ENCODE data around the gene RPS2.

The RPS2 gene

DNA sequence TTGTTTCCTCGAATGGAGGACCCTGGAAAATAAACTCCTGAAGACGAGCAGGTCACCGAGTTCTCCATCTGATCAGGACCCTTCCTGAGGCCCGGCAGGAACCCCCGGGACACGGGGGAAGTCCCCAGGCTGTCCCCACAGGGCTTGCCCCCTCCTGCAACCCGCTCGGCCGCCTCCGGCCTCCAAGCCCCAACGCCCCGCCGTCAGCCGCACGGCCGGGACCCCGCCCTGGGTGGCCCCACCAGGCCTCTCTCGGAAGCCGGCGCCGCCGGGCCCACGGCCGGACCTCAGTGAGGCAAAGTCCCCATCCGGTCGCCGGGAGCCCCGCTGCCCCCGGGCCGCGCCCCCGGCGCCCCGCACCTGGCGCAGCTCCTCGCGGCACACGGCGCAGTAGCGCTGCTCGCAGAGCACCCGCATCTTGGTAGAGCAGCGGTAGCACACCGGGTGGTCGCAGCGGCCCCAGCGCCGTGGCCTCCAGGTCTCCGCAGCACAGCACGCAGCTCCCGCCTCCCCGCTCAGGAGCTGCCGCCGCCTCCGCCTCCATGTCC lies 44.6 kb upstream of the RPS2 start:
- no peak for TF ChIP-seq YY1 (IDR thresholded peaks at IDR 0.05; ENCODE audit: low read depth)
- TF ChIP-seq, protein P1, sequence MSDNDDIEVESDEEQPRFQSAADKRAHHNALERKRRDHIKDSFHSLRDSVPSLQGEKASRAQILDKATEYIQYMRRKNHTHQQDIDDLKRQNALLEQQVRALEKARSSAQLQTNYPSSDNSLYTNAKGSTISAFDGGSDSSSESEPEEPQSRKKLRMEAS (IDR thresholded peaks at IDR 0.05): no peak
- TF ChIP-seq NFIC (IDR thresholded peaks at IDR 0.05): no peak
- TF ChIP-seq, protein P2, sequence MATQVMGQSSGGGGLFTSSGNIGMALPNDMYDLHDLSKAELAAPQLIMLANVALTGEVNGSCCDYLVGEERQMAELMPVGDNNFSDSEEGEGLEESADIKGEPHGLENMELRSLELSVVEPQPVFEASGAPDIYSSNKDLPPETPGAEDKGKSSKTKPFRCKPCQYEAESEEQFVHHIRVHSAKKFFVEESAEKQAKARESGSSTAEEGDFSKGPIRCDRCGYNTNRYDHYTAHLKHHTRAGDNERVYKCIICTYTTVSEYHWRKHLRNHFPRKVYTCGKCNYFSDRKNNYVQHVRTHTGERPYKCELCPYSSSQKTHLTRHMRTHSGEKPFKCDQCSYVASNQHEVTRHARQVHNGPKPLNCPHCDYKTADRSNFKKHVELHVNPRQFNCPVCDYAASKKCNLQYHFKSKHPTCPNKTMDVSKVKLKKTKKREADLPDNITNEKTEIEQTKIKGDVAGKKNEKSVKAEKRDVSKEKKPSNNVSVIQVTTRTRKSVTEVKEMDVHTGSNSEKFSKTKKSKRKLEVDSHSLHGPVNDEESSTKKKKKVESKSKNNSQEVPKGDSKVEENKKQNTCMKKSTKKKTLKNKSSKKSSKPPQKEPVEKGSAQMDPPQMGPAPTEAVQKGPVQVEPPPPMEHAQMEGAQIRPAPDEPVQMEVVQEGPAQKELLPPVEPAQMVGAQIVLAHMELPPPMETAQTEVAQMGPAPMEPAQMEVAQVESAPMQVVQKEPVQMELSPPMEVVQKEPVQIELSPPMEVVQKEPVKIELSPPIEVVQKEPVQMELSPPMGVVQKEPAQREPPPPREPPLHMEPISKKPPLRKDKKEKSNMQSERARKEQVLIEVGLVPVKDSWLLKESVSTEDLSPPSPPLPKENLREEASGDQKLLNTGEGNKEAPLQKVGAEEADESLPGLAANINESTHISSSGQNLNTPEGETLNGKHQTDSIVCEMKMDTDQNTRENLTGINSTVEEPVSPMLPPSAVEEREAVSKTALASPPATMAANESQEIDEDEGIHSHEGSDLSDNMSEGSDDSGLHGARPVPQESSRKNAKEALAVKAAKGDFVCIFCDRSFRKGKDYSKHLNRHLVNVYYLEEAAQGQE (IDR thresholded peaks at IDR 0.05; ENCODE audit: low read depth): no peak
- TF ChIP-seq TAF1 (IDR thresholded peaks at IDR 0.05; ENCODE audit: low read depth): no peak

DNA sequence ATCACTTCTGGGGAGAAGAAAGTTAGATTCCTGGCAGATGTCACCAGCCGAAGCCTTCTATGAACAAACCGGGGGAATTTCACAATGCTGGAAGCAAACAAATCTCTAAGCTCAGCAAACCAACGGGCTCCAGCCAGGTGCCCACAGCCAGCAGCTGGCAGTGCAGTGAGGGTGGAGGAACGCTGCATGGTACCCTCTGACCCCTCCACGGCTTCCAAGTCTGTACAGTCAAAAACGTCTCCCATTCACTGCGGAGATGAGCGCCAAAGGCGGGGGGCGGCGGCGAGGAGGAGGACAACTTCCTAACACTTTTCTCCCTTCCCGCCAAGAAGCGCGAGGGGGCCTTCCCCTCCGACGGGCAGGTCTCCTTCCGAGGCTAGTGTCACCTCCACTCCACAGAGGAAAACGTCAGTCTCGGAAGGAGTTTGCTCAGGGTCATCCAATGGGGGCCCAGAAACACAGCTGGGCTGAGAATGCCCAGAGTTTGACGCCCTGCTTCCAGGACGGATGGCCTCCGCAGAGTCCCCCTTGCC lies 44.1 kb upstream of the RPS2 start:
- TF ChIP-seq TEAD4 (IDR thresholded peaks at IDR 0.05) (no peak), EP300 (IDR thresholded peaks at IDR 0.05; ENCODE audit: borderline replicate concordance) (no peak)
- TF ChIP-seq, protein P1 (IDR thresholded peaks at IDR 0.05): peak; percentile 67

DNA sequence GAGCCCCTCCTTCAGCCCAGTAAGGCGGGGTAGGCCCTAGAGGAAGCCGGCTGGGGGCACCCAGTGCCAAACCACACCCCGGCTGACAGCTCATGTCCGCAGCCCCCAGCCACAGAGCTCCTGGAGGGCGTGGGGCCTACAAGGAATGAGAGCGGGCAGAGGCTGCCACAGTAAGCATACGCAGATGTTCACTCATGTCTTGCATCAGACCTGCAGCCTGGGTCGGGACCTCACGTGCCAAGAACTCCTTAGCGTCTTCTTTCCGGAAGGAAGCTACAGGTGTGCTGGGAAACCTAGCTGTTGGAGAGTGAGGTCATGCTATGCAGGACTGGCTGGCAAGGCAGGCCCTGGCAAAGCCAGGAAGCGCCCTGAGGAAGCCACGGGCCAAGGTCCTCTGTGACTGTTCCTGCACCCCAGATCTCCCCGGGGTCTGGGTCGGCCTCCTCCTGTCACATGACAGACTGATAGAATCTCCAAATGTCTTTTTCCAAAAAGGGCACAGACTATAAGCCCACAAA lies 43.4 kb upstream of the RPS2 start:
- TF ChIP-seq TCF12 (IDR thresholded peaks at IDR 0.05; ENCODE audit: low read depth) (no peak), TAF1 (IDR thresholded peaks at IDR 0.05; ENCODE audit: low read depth) (no peak), EP300 (IDR thresholded peaks at IDR 0.05; ENCODE audit: borderline replicate concordance) (no peak)

DNA sequence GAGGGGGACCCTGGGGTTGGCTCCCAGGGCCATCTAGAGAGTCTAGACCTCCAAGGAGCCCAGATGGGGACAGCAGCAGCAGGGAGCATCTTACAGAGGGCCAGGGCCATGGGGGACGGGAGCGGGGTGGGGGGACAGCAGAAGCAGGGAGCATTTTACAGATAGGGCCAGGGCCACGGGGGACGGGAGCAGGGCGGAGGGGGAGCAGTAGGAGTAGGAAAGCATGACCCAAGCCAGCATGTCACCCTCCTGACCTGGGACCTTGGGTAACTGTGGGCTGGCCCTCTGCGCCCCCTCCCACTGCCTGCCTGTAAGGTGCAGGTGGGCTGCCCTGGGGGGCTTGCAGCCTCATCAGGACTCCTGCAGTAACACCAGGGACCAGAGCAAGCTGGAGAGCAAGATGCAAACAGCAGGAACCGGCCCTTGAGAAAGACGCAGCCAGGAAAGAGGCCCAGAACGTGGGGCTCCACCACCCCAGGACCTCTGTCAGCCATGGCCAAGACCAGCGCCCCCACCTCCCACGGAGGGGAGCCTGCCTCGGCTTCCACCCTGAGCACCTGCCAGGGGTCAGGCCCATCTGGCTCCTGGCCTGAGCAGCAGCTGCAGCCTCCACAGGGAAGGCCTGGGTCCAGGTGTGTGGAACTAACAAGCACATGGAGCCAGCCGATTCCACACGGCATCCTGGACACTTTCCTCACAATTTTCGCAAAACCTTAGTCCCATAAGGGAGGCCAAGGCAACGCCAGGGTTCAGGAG lies 42.6 kb upstream of the RPS2 start:
- TF ChIP-seq TAF1 (IDR thresholded peaks at IDR 0.05; ENCODE audit: low read depth): no peak
- TF ChIP-seq CEBPB (IDR thresholded peaks at IDR 0.05): no peak
- no peak for TF ChIP-seq YY1 (IDR thresholded peaks at IDR 0.05; ENCODE audit: low read depth)

DNA sequence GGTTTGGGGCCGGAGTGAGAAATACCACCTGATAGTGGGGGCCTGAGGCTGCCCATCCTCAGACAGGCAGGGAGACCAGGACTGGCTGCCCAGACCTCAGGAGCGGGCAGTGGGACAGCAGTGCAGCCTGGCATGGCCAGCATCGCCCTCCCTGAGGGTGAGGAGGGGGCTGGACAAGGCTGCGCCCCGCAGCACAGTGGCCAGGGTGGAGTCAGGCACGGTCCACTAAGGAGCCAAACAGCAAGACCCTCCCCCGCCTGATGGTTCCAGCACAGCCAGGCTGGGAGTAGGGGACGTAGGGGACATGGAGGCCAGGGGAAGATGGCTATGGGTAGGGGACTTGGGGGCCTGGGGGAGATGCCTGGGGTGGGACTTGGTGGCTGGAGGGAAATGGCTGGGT lies 41.7 kb upstream of the RPS2 start:
- TF ChIP-seq TEAD4 (IDR thresholded peaks at IDR 0.05): no peak
- no peak for TF ChIP-seq RAD21 (IDR thresholded peaks at IDR 0.05; ENCODE audit: low read depth)
- TF ChIP-seq, protein P3, sequence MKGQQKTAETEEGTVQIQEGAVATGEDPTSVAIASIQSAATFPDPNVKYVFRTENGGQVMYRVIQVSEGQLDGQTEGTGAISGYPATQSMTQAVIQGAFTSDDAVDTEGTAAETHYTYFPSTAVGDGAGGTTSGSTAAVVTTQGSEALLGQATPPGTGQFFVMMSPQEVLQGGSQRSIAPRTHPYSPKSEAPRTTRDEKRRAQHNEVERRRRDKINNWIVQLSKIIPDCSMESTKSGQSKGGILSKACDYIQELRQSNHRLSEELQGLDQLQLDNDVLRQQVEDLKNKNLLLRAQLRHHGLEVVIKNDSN (IDR thresholded peaks at IDR 0.05): no peak
- no peak for TF ChIP-seq ZBTB7A (IDR thresholded peaks at IDR 0.05; ENCODE audit: low read depth)

DNA sequence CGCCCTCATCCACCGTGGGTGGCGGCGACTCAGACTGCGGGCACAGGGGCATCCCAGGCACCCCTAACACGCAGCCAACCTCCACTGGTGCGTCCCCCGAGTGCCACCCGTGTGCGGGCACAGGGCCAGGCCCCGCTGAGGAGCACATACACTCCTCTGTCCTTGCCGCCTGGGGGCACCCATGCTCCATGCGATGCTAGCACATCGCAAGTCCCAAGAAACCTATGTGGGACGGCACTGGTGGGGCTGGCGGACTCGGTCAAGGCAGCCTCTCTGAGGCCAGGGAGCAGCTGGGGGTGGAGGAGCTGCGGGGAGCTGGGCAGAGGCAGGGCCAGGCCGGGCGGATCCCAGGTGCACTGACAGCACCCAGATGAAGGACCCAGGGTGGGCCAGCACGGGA lies 41.0 kb upstream of the RPS2 start:
- TF ChIP-seq ZBTB7A (IDR thresholded peaks at IDR 0.05; ENCODE audit: low read depth) (no peak), EP300 (IDR thresholded peaks at IDR 0.05; ENCODE audit: borderline replicate concordance) (no peak), FOXM1 (IDR thresholded peaks at IDR 0.05; ENCODE audit: borderline replicate concordance, low read depth) (no peak), TAF1 (IDR thresholded peaks at IDR 0.05; ENCODE audit: low read depth) (no peak), TCF12 (IDR thresholded peaks at IDR 0.05; ENCODE audit: low read depth) (no peak), YY1 (IDR thresholded peaks at IDR 0.05; ENCODE audit: low read depth) (no peak), CEBPB (IDR thresholded peaks at IDR 0.05) (no peak), CREB1 (IDR thresholded peaks at IDR 0.05; ENCODE audit: low read depth) (no peak), RAD21 (IDR thresholded peaks at IDR 0.05; ENCODE audit: low read depth) (no peak), NFIC (IDR thresholded peaks at IDR 0.05) (no peak), EGR1 (IDR thresholded peaks at IDR 0.05) (no peak), TEAD4 (IDR thresholded peaks at IDR 0.05) (no peak)
- TF ChIP-seq, protein P3 (IDR thresholded peaks at IDR 0.05): no peak
- TF ChIP-seq, protein P2 (IDR thresholded peaks at IDR 0.05; ENCODE audit: low read depth): no peak
- TF ChIP-seq, protein P1 (IDR thresholded peaks at IDR 0.05): no peak
